NCI-H1048 (cell line): ENCODE measurements around the gene ZNF367.

Experiments used
- DNase-seq: peaks from one replicate; lab custom pipeline; 2025; lab: John Stamatoyannopoulos, UW

ZNF367 gene

DNA sequence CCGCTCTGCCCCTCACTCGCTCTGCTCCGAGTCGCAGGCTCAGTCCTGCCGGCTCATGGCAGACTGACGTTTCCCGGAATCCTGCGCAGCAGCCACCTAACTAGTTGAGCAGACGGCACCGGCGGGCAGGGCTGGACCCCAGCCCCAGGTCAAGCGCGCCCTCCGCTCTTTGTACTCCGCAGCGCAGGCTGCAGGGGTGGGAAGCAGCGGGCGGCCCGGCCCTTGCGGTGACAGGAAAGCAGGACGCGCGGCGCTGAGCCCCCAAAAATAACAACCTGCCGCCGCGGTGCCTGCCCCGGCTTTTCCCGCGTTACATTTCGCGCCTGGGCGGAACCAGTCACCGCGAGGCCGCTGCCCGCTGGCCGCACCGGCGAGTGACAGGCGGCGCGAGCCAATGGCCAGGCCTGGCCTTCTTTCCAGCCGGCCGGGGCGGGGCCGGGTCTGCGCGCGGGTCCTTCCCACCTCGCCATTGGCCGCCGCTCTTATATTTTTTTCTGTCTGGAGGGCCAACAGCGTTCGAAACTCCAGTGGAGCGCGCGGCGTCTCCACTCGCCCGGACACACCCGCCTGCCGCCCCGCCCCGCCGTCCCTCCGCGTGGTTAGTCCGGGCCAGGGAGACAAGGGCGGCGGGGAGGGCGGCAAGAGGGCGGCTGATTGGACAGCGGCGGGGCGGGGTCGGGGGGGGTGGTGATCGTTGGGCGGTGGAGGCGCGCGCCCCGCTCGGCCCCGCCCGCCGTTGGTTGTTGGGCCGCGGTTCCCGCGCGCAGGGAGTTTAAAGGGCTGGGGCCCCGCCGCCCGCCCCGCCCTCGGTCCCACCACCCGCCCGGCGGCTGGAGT is at the start of gene ZNF367:
Gene ZNF367, minus strand, starts transcription at position 288 of the 837 bp plus-strand sequence. CDS start 338 bp downstream, outside the sequence.
- peak; percentile 92 for DNase-seq

DNA sequence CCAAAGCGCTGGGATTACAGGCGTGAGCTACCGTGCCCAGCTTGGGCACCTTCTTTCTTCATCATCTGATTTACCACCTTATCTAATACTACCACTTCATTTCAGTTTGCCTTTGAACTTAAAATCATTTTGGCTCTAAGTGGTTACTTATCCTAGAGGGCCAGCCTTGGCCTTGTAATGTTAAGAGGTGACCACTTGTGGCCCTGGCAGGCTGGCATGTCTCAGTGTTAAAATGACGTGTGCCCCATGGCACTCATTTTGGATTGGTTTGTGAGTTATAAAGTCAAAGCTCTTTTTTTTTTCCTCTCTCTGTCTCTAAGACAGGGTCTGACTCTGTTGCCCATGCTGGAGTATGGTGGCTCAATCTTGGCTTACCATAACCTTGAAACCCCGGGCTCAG is 49.6 kb upstream of the ZNF367 start:
- no peak for DNase-seq

DNA sequence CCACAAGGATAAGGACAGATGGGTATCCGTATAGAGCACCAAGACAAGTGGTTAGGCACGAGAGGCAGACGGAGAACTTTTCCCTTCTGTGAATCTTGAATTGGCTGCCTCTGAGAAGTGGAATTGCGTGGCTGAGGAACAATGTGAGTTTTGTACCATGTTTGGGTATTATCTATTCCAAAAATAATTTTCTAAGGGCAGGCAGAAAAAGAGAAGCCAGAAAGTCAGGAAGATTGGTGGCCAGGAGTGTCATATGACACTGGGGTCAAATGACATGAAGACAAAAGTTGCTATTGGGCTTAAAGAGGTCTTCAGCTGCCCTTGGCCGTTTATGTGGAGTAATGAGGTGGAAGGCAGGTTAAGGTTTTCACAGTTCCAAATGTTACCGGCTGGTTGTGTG is 46.3 kb upstream of the ZNF367 start:
- no peak for DNase-seq

DNA sequence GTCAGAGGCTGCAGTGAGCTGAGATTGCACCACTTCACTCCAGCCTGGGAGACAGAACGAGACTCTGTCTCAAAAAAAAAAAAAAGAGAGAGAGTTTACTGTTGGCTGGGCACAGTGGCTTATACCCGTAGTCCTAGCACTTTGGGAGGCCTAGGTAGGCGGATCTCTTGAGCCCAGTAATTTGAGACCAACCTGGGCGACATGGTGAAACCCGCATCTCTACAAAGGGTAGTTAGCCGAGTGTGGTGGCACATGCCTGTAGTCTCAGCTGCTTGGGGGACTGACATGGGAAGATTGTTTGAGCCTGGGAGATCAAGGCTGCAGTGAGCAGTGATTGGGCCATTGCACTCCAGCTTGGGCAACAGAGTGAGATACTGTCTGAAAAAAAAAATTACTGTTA is 44.4 kb upstream of the ZNF367 start:
- DNase-seq: no peak

DNA sequence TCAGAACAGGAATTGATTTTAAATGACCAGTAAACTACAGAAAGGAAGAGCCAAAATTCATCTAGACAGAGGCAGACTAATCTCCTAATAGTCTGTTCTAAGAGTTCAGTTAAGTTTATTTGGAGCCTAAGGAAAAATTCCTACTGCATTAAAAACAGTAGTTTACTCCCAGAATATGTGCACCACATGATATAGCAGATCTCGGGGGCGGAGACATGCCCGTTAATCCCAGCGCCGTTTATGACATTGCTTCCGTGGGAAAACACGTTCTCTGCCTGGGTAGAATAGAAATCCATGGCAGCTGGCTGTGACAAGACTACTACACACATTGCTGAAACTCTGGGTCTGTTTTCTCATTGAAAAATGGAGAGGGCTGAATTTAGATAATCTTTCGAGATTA is 43.2 kb upstream of the ZNF367 start:
- DNase-seq: no peak

DNA sequence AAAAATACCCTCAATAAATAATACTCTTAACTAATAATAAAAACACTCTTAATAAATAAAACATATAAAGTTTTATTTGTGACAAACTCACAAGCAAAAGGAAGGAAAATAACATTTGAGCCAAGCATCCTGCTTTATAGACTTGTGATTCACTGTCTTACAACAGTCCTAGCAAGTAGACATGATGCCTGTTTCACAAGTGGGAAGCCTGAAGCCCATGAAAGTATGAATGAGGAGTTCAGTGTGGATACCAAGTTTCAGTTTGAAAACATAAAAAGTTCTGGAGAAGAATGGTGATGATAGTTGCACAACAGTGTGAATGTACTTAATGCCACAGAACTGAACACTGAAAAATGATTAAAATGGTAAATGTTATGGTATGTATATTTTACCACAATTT is 42.7 kb upstream of the ZNF367 start:
- DNase-seq: no peak

DNA sequence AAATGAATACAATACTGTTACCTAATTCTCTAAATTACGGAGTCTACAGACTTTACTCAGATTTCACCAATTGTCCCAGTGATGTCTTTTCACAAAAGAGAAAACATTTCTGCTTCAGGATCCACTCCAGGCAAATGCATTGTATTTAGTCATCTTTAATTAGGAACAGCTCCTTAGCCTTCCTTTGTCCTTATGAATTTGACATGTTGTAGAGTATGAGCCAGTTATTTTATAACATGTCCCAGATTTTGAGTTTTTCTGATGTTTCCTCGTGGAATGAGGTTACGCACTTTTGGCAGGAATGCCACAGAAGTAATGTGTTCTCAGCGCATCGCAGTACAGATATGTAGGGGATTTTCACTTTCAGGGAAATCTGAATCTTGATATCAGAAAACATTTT is 42.3 kb upstream of the ZNF367 start:
- DNase-seq: no peak

DNA sequence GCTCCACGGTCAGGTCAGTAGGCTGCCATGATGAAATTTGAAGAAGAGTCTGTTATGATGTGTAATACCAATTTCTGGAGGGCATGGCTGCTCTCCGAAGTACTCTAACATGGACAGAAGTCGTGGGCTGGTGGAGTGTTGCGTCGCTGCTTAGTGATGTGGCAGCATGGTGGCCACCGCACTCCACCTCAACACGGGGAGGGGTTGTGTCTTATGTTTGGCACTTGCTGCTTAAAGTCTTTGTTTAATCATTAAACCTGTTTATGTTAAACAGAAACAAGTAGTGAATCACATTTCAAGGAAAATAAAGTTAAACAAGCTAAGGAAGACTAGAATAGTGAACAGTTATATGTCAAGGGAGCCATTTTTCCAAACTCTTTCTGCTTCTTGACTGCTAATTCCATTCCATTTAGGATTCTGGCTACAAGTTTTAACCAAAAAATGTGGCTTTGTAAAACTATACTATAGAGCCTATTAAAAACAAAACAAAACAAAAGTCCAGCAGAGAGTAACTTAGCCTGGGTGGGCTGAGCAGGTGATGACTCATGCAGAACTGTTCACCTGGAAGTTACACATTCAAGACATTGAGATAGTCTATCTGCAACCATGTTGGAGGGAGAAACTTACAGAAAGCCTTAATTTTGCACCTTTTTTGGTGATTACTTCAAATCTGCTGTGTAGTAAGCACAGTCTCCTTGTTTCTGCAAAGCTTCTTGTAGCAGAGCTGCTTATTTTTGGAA is 41.3 kb upstream of the ZNF367 start:
- DNase-seq: no peak

DNA sequence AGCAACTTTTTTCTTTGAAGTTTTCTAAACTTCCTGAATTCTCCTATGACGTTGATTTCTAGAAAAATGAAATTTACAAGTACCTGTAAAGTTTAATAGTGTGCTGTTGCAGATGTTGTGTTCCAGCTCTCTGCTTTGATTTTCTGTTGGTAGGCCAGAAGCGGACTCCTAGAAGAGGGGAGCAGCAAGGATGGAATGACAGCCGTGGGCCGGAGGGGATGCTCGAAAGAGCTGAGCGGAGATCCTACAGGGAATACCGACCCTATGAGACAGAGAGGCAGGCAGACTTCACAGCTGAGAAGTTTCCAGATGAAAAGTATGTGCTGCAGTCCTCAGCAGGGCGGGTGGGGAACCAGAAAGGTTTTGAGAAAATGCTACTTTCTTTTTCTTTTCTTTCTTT is 40.1 kb upstream of the ZNF367 start:
- DNase-seq: no peak

DNA sequence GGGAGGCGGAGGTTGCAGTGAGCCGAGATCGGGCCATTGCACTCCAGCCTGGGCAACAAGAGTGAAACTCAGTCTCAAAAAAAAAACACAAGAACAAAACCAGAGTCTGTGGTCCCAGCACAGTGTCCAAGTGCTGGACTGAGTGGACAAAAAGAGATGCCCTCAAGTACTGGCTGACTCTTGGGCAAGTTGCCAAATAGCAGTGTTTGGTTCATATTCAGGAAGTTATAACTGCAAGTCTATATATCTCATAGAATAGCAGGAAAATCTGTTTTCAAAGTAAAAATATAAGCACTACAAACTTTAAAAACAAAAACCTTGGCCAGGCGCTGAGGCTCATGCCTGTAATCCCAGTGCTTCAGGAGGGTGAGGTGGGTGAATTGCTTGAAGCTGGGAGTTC is 39.1 kb upstream of the ZNF367 start:
- no peak for DNase-seq

DNA sequence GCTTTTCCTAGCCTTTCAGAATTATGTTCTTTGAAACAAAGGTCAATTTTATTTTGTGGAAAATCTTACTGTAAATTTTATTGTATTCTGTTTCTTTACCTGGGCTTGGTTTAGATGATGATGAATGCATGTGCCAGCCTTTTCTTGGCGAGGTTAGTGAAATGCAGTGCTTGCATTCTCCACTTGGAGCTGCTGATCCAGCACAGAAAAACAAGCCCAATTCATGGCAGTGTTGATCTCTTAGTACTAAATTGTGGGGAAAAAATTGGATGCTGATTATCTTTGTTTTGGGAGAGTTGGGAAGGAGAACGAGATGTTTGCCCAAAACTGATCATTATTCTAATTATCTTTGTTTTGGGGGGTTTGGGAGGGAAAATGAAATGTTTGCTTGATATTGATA is 35.5 kb upstream of the ZNF367 start:
- DNase-seq: no peak

DNA sequence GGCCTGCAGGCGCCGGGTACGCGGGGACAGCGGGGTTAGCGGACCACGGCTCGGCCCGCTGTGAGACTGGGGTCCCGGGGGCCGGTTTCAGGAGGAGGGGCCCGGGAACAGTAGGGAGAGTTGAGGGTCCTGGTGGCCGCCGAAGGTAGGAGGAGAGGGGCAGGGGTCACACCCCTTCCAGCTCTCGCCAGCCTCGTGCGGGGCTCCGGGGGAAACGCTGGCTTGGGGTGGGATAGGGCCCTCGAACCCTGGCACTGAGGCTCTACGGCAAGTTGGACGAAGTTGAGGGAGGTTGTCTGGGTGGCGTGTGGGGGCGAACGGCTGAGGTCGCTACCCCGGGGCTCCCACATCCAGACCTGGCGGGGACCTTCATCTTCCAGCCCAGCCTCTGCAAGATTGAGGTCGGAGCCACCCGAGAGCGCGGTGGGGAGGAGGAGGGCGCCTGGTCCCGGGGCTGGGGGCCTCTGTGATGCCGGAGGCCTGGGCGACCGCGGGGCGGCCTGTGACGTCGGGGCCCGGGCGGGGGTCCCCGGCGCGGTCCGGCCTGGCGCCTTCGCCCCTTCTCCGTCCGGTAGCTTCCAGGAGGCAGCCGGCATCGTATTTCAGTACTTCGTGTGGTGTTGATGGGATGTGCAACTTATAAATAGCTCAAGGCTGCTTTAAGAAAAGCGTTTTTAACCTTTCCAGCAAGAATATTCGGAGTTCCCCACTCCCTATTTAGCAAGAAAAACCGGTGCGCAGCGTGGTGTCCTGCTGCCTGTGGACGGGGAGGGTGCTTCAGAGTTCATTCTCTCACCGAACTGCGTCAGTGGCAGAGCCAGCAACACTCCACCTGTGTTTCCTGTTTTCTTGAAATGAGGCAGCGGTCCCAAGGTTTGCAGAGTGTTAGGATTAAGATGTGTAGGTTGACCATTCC is 32.7 kb upstream of the ZNF367 start:
- DNase-seq: no peak

DNA sequence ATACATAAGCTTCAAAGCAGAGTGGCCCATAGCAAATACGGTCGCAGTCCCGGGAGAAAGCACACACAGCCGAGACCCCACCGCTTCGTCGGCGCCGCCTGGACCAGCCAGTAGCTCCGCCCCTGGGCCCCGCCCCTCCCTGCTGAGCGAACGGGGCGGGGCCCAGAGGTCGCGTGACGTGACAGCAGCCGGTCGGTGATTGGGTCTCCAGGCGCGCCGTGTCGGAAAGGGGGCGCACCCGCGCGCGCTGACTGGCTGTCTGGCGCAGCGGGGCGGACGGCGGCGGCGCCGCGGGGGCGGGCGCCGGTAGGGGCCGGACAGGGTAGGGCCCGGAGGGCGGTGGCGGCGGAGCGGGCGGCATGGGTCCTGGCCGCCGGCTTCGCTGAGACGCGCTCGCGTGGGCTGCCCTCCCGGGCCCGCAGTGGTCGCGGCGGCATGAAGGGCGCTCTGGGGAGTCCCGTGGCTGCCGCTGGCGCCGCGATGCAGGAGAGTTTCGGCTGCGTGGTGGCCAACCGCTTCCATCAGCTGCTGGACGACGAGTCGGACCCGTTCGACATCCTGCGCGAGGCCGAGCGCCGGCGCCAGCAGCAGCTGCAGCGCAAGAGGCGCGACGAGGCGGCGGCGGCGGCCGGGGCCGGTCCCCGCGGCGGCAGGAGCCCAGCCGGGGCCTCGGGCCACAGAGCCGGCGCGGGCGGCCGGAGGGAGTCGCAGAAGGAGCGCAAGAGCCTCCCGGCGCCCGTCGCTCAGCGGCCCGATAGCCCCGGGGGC is 31.9 kb upstream of the ZNF367 start, which contains the start of gene HABP4:
Gene HABP4, plus strand, starts transcription at position 325 of the 768 bp plus-strand sequence. Its CDS starts 111 bp downstream, at position 436.
- peak; percentile 88 for DNase-seq

DNA sequence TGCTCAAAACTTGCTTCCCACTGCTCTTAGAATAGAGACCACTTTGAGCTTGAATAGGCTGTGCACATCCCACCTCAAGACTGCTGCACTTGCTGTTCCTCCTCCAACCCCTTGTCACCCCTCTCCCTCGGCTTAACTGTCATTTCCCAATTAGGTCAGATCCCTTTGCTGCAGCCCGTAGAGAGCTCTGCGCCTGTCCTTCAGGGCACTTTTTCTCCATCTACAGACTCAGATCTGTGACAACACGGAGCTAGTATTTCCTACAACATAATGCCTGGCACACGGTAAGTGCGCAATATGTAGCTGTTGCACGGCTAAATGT is 31.3 kb upstream of the ZNF367 start:
- no peak for DNase-seq

DNA sequence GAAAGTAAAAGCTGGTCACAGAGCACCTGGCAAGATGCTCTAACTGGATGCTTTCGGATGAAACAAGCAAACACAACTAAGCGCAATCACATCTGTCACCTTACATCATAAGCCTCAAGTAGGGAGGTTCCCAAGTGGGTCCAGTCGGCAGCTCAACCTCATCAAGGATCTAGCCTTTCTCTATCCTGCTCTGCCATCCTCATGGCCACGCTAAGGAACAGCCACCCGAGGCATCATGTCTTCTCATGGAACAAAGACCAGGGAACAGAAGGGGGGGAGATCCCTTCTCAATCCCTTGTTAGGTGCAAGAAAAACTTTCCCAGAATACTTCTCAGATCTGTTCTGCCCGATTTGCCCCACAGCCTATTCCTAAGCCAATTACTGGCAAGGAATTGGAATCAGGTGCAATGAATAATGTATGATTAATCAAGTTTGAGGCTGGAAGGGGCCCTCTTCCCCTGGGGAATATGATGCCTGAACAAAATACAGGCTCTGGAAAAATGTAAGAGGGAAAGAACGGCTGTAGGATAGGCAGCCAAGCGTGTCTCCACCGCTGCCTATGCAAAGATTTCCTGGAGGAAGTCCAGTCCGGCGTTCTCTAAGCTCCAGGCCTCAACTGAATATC is 30.5 kb upstream of the ZNF367 start:
- DNase-seq: no peak

DNA sequence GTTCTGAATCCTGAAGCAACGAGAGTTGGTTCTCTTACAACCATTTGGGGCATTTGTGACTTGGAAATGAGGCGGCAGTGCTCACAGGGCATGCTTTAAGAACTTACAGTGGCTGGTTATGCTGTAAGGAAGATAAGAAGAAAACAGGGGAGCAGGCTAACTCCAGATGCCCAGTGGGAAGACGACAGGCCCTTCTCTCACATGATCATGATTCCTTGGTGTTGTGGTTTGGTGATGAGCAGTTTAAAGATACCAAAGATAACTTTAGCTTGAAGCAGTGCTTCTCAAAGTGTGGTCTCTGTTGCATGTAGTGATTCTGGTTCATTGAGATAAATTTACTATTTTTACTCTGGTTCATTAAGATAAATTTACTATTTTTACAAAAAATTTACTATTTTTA is 29.2 kb upstream of the ZNF367 start:
- no peak for DNase-seq

DNA sequence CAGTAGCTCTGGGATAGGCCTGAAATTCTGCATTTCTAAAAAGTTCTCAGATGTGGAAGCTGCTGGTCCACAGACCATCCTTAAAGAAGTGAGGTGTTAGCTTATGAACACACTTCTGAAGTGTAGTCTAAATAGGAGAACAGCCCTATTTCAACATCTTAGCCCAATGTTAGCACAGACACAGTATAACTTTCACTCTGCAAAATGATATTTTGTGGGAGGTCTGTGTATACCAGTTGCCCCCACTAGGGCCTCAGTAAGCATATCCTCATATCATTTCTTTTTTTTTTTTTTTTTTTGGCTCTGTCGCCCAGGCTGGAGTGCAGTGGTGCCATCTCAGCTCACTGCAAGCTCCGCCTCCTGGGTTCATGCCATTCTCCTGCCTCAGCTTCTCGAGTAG is 24.3 kb upstream of the ZNF367 start:
- no peak for DNase-seq

DNA sequence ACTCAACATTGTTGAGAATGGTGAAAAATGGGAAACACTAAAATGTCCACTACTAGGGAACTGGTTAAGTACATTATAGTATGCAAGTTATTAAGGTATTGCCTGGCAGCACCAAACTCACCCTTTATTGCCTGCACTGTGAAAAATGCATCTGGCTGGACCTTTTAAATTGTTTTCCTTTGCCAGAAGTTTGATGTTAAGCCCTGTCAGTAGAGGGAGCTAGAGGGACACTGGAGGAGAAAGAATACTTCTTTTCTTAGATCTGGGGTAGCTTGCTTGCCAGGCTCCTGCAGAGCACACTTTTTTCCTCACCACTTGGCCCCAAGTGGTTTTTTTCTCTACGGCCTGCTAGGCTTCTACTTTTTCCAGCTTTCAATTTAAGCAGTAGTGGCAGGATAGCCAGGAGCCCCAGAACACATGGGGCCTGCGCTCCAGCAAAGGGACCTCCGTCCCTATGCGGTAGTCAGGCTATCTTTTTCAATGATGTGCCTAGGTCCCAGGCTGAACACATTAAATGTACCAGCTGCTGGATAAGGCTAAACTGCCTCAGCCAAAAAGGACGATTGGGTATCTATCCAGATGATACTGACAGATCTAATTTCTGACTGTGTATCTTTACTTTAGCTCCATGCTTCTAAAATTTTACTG is 23.8 kb upstream of the ZNF367 start:
- no peak for DNase-seq

DNA sequence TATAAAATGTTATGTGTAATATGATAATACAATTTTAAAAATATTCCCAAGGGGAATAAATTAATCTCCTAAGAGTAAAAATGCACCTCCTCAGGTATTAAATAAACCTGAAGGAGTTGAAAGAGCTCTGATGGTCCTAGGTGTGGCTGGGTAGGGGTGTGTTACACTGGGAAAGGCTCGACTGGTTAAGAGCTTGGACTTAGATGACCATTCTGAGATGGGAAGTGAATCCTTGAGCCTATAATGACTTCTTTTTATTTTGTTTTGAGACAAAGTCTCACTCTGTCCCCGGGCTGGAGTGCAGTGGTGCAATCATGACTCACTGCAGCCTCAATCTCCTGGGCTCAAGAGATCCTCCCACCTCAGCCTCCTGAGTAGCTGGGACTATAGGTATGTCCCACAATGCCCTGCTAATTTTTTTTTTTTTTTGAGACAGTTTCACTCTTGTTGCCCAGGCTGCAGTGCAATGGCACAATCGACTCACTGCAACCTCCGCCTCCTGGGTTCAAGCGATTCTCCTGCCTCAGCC is 22.6 kb upstream of the ZNF367 start:
- no peak for DNase-seq

DNA sequence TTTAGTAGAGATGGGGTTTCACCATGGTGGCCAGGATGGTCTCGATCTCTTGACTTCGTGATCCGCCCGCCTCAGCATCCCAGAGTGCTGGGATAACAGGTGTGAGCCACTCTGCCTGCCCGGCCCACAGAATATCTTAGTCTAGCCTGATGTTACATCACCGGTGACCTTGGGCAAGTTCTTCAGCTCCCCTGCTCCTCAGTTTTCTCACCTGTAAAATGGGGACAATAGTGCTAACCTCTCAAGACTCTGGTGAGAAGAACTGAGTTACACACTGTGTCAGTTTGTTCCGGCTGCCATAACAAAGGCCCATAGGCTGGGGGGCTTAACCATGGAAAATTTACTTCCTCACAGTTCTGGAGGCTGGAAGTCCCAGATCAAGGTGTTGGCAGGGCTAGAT is 19.3 kb upstream of the ZNF367 start:
- DNase-seq: no peak
